ENCODE data around the gene UTP25.
A peak's percentile ranks its signal among the peaks of the same experiment; 100 is the strongest.

Gene UTP25

GRCh38 chr1:209805875-209806760, 21.7 kb upstream of the UTP25 start, which contains the start of gene IRF6:
IRF6 (minus strand) TSS chr1:209806142; CDS start chr1:209801413, 4,729 bp downstream.
- peak; percentile 94 for DNase-seq (ENCODE audit: low spot score)

GRCh38 chr1:209807509-209807908, 20.3 kb upstream of the UTP25 start:
- DNase-seq (ENCODE audit: low spot score): no peak

- DNase-seq (ENCODE audit: low spot score): peak; percentile 73
Measured at GRCh38 chr1:209808059-209808581, 19.7 kb upstream of the UTP25 start.

- no peak for DNase-seq (ENCODE audit: low spot score)
Measured at GRCh38 chr1:209809611-209810010, 18.2 kb upstream of the UTP25 start.

- no peak for DNase-seq (ENCODE audit: low spot score)
Measured at GRCh38 chr1:209810783-209811182, 17.0 kb upstream of the UTP25 start.

- DNase-seq (ENCODE audit: low spot score): no peak
Measured at GRCh38 chr1:209813902-209814301, 13.9 kb upstream of the UTP25 start.

- DNase-seq (ENCODE audit: low spot score): no peak
Measured at GRCh38 chr1:209815490-209815889, 12.3 kb upstream of the UTP25 start.

- DNase-seq (ENCODE audit: low spot score): no peak
Measured at GRCh38 chr1:209815931-209816341, 11.8 kb upstream of the UTP25 start.

GRCh38 chr1:209816923-209817322, 10.8 kb upstream of the UTP25 start:
- no peak for DNase-seq (ENCODE audit: low spot score)

- DNase-seq (ENCODE audit: low spot score): no peak
Measured at GRCh38 chr1:209817691-209818090, 10.1 kb upstream of the UTP25 start.

GRCh38 chr1:209819058-209819457, 8.7 kb upstream of the UTP25 start:
- no peak for DNase-seq (ENCODE audit: low spot score)

GRCh38 chr1:209820986-209821385, 6.8 kb upstream of the UTP25 start:
- DNase-seq (ENCODE audit: low spot score): no peak

GRCh38 chr1:209822706-209823105, 5.1 kb upstream of the UTP25 start:
- no peak for DNase-seq (ENCODE audit: low spot score)

- DNase-seq (ENCODE audit: low spot score): peak; percentile 53
Measured at GRCh38 chr1:209823143-209824041, 4.4 kb upstream of the UTP25 start.

- DNase-seq (ENCODE audit: low spot score): peak; percentile 56
Measured at GRCh38 chr1:209825591-209826434, 2.0 kb upstream of the UTP25 start.

GRCh38 chr1:209829716-209830115, 1.9 kb downstream of the UTP25 start:
- DNase-seq (ENCODE audit: low spot score): no peak

GRCh38 chr1:209830722-209831121, 3.0 kb downstream of the UTP25 start:
- DNase-seq (ENCODE audit: low spot score): no peak

- DNase-seq (ENCODE audit: low spot score): no peak
Measured at GRCh38 chr1:209831615-209832014, 3.8 kb downstream of the UTP25 start.

GRCh38 chr1:209835782-209836298, 8.1 kb downstream of the UTP25 start:
- DNase-seq (ENCODE audit: low spot score): no peak

- no peak for DNase-seq (ENCODE audit: low spot score)
Measured at GRCh38 chr1:209837671-209838070, 9.9 kb downstream of the UTP25 start.

GRCh38 chr1:209838537-209838936, 10.8 kb downstream of the UTP25 start:
- DNase-seq (ENCODE audit: low spot score): no peak

Measured in LoVo (cell line).